COLO668 (cell line): ENCODE data around the gene SBF1.
"Not testable (repeated sequence)": the region's sequence is repeated elsewhere in the genome, so short reads cannot be mapped to it uniquely, and the experiment has no call there.

Source experiments
- DNase-seq: peaks from one replicate; lab custom pipeline; 2025; ENCODE audit not compliant: unreplicated experiment; lab: John Stamatoyannopoulos, UW

The SBF1 gene

GRCh38 chr22:50474710-50475651 is at the start of gene SBF1:
TSS of gene SBF1 (minus strand) at chr22:50475035. CDS start at chr22:50474840, 195 bp downstream.
- DNase-seq = peak; percentile 95

- peak; percentile 85 for DNase-seq
Measured at GRCh38 chr22:50523806-50524675, 49.2 kb upstream of the SBF1 start.

GRCh38 chr22:50523458-50523805 is 48.6 kb upstream of the SBF1 start:
- no peak for DNase-seq

- DNase-seq = no peak
Measured at GRCh38 chr22:50522806-50523438, 48.1 kb upstream of the SBF1 start.

- no peak for DNase-seq
Measured at GRCh38 chr22:50522208-50522805, 47.5 kb upstream of the SBF1 start.

GRCh38 chr22:50521710-50522109 is 46.9 kb upstream of the SBF1 start:
- DNase-seq = no peak

GRCh38 chr22:50520826-50521453 is 46.1 kb upstream of the SBF1 start:
- no peak for DNase-seq

- DNase-seq = not testable (repeated sequence)
Measured at GRCh38 chr22:50520184-50520583, 45.3 kb upstream of the SBF1 start.

- DNase-seq = no peak
Measured at GRCh38 chr22:50519151-50519550, 44.3 kb upstream of the SBF1 start.

- DNase-seq = no peak
Measured at GRCh38 chr22:50518606-50519005, 43.8 kb upstream of the SBF1 start.

- DNase-seq = no peak
Measured at GRCh38 chr22:50517495-50518260, 42.8 kb upstream of the SBF1 start.

GRCh38 chr22:50516891-50517290 is 42.1 kb upstream of the SBF1 start:
- no peak for DNase-seq

- DNase-seq = no peak
Measured at GRCh38 chr22:50516068-50516467, 41.2 kb upstream of the SBF1 start.

- no peak for DNase-seq
Measured at GRCh38 chr22:50513175-50513574, 38.3 kb upstream of the SBF1 start.

- no peak for DNase-seq
Measured at GRCh38 chr22:50508897-50509296, 34.1 kb upstream of the SBF1 start.

GRCh38 chr22:50507991-50508884 is 33.4 kb upstream of the SBF1 start, which contains the start of gene NCAPH2:
TSS of gene NCAPH2 (plus strand) at chr22:50508224. CDS start at chr22:50508338, 114 bp downstream.
- peak; percentile 99 for DNase-seq

- no peak for DNase-seq
Measured at GRCh38 chr22:50507421-50507990, 32.7 kb upstream of the SBF1 start, which contains the start of gene LMF2. TSS of gene LMF2 (minus strand) at chr22:50507702. CDS start at chr22:50507675, 27 bp downstream.
